K562 (cell line): ENCODE results near the gene PIP5K1B.

ENCODE experiments used
- RBBP5 ChIP-seq: fragments of 200-600 bp; sonication (generic); IDR thresholded peaks from 2 replicates; pipeline ENCODE4 v1.6.1; 2012; ENCODE audit warnings: borderline replicate concordance, mild to moderate bottlenecking, low read length, control low read depth, inconsistent platforms; ENCODE audit not compliant: insufficient read depth, poor library complexity, severe bottlenecking
- ZNF121 ChIP-seq: sonication (generic); formaldehyde crosslinking; conservative IDR thresholded peaks from 2 replicates; pipeline ENCODE4 v1.8.0; 2022; ENCODE audit warnings: missing genetic modification reagents
- TF ChIP-seq, protein P1 (sequence below): sonication (generic); formaldehyde crosslinking; IDR thresholded peaks from 2 replicates; pipeline ENCODE4 v1.8.1; 2023; ENCODE audit warnings: mild to moderate bottlenecking, missing genetic modification reagents

DNA sequence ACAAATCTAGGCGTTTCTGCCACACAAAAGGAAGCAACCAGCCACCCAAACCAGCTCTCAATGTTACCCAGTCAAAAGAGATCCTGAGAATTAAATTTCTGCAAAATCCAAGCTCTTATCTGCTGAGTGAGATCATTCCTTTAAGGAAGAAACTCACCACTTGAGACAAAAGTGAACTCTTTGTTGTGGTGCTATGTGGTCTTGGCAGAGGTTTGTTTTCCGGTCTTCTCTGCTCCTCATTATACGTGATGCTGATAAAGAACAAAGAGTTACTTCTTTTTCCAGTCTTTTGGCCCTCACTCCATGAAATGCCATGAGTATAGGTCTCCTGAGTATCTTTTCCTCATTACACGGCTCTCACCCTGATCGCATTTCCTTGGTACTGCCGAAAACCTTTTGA, 226.8 kb downstream of the PIP5K1B start:
- TF ChIP-seq RBBP5 (no peak), ZNF121 (no peak)
- TF ChIP-seq, protein P1, sequence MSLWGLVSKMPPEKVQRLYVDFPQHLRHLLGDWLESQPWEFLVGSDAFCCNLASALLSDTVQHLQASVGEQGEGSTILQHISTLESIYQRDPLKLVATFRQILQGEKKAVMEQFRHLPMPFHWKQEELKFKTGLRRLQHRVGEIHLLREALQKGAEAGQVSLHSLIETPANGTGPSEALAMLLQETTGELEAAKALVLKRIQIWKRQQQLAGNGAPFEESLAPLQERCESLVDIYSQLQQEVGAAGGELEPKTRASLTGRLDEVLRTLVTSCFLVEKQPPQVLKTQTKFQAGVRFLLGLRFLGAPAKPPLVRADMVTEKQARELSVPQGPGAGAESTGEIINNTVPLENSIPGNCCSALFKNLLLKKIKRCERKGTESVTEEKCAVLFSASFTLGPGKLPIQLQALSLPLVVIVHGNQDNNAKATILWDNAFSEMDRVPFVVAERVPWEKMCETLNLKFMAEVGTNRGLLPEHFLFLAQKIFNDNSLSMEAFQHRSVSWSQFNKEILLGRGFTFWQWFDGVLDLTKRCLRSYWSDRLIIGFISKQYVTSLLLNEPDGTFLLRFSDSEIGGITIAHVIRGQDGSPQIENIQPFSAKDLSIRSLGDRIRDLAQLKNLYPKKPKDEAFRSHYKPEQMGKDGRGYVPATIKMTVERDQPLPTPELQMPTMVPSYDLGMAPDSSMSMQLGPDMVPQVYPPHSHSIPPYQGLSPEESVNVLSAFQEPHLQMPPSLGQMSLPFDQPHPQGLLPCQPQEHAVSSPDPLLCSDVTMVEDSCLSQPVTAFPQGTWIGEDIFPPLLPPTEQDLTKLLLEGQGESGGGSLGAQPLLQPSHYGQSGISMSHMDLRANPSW (CRISPR knock-in tag): no peak
